A549 (cell line): ENCODE data around the gene PMS1. TPM values are rescaled to one million over a fixed set of nuclear protein-coding genes. Genes with fewer than 3 reads are reported as not detected.
A peak's percentile ranks its signal among the peaks of the same experiment; 100 is the strongest.

Experiments
- ATAC-seq, 2 experiments: fragments of 200-7000 bp in 1 of 2; fragments of >200 bp in 1 of 2; cut with Nextera tagmentation in 1 of 2; cut with Tn5 transposase in 1 of 2; 3 replicates each; pipeline versions ENCODE4 v1.8.0 to v1.9.1; 2018 to 2020; ENCODE audit warnings: mild to moderate bottlenecking in 1 of 2, moderate library complexity in 1 of 2
- CTCF ChIA-PET: fragments of 300-600 bp; sonication (Branson Sonifier 250); formaldehyde crosslinking; extraction: SDS; loops from one replicate; lab custom pipeline; 2021; ENCODE audit warnings: antibody characterized with exemption, inconsistent platforms; lab: Yijun Ruan, JAX
- POLR2A ChIA-PET: fragments of 350-600 bp; formaldehyde crosslinking; extraction: SDS; loops from one replicate; lab custom pipeline; 2021; ENCODE audit warnings: antibody characterized with exemption, inconsistent platforms; lab: Yijun Ruan, JAX
- DNase-seq, 2 experiments: peaks; one replicate each; pipeline versions ENCODE4 v3.0.0 to v3.0.0-alpha.2; 2011 to 2016; ENCODE audit warnings: low read depth in 1 of 2, low spot score in 1 of 2
- FAIRE-seq: peaks from 2 replicates; lab custom pipeline; 2011; peaks lifted over from hg19 to GRCh38; lab: Jason Lieb, UNC
- H3K27ac ChIP-seq, 2 experiments: fragments of >200 bp; sonication (Bioruptor Twin); formaldehyde crosslinking; 3 replicates each; pipeline ENCODE4 v1.5.1; 2016 to 2017
- H3K4me1 ChIP-seq: fragments of >200 bp; sonication (Bioruptor Twin); formaldehyde crosslinking; 3 replicates; pipeline ENCODE4 v1.6.1; 2016
- H3K4me2 ChIP-seq: fragments of >200 bp; sonication (Bioruptor Twin); formaldehyde crosslinking; 3 replicates; pipeline ENCODE4 v1.6.1; 2016
- H3K4me3 ChIP-seq: fragments of >200 bp; sonication (Bioruptor Twin); formaldehyde crosslinking; 3 replicates; pipeline ENCODE4 v1.5.1; 2016
- H3K9me3 ChIP-seq: fragments of >200 bp; sonication (Bioruptor Twin); formaldehyde crosslinking; 3 replicates; pipeline ENCODE4 v1.6.1; 2016
- CEBPB ChIP-seq, 2 experiments: fragments of >200 bp in 1 of 2; sonication (Bioruptor Twin) in 1 of 2; formaldehyde crosslinking in 1 of 2; IDR thresholded peaks; 2 replicates each; pipeline ENCODE4 v1.6.1; 2012 to 2016
- CHD4 ChIP-seq: fragments of 200-600 bp; sonication (generic); IDR thresholded peaks from 2 replicates; pipeline ENCODE4 v1.6.1; 2016; ENCODE audit warnings: antibody characterized with exemption, mild to moderate bottlenecking, borderline replicate concordance
- E2F6 ChIP-seq: IDR thresholded peaks from 2 replicates; pipeline ENCODE4 v1.6.1; 2012; ENCODE audit warnings: low read depth, borderline replicate concordance
- EHF ChIP-seq: fragments of 250-450 bp; sonication (Bioruptor Pico); IDR thresholded peaks from 2 replicates; pipeline ENCODE4 v1.5.0; 2020; ENCODE audit warnings: mild to moderate bottlenecking
- EHMT2 ChIP-seq: fragments of 200-600 bp; sonication (generic); IDR thresholded peaks from 2 replicates; pipeline ENCODE4 v1.6.1; 2016; ENCODE audit warnings: antibody characterized with exemption, low read depth, mild to moderate bottlenecking, moderate library complexity
- FOSL2 ChIP-seq, 2 experiments: fragments of 450-650 bp in 1 of 2; fragments of >200 bp in 1 of 2; sonication (Bioruptor Twin) in 1 of 2; formaldehyde crosslinking; IDR thresholded peaks; 2 replicates each; pipeline versions ENCODE4 v1.5.0 to v1.6.1; 2016 to 2020; ENCODE audit warnings: mild to moderate bottlenecking in 1 of 2, moderate library complexity in 1 of 2
- HDAC2 ChIP-seq: fragments of 200-600 bp; sonication (generic); IDR thresholded peaks from 2 replicates; pipeline ENCODE4 v1.6.1; 2016
- HOXA7 ChIP-seq: fragments of 250-450 bp; sonication (Bioruptor Pico); IDR thresholded peaks from 2 replicates; pipeline ENCODE4 v1.5.0; 2020; ENCODE audit warnings: mild to moderate bottlenecking, moderate library complexity
- HOXB5 ChIP-seq: fragments of 250-450 bp; sonication (Bioruptor Pico); IDR thresholded peaks from 2 replicates; pipeline ENCODE4 v1.5.0; 2020; ENCODE audit warnings: mild to moderate bottlenecking, moderate library complexity
- JUN ChIP-seq, 2 experiments: fragments of >200 bp; sonication (Bioruptor Twin); formaldehyde crosslinking; IDR thresholded peaks; 2 replicates in 1 of 2; 3 replicates in 1 of 2; pipeline ENCODE4 v1.6.1; 2016 to 2017
- JUNB ChIP-seq: fragments of >200 bp; sonication (Bioruptor Twin); formaldehyde crosslinking; IDR thresholded peaks from 2 replicates; pipeline ENCODE4 v1.6.1; 2016
- KDM1A ChIP-seq: fragments of 200-600 bp; sonication (generic); IDR thresholded peaks from 2 replicates; pipeline ENCODE4 v1.6.1; 2016; ENCODE audit warnings: low read depth, mild to moderate bottlenecking
- MAFK ChIP-seq: fragments of 450-650 bp; IDR thresholded peaks from 2 replicates; pipeline ENCODE4 v1.6.1; 2014; ENCODE audit not compliant: partially characterized antibody
- MAZ ChIP-seq: fragments of 150-350 bp; IDR thresholded peaks from 2 replicates; pipeline ENCODE4 v1.6.1; 2014; ENCODE audit warnings: antibody characterized with exemption, low read depth, low read length, borderline replicate concordance
- NR3C1 ChIP-seq: fragments of >200 bp; sonication (Bioruptor Twin); formaldehyde crosslinking; IDR thresholded peaks from 3 replicates; pipeline ENCODE4 v1.6.1; 2017
- PHF8 ChIP-seq: fragments of 200-600 bp; sonication (generic); IDR thresholded peaks from 2 replicates; pipeline ENCODE4 v1.6.1; 2016; ENCODE audit warnings: low read depth, mild to moderate bottlenecking, antibody characterized with exemption, moderate library complexity, borderline replicate concordance
- RARB ChIP-seq: fragments of 250-450 bp; sonication (Bioruptor Pico); IDR thresholded peaks from 2 replicates; pipeline ENCODE4 v1.8.0; 2021; ENCODE audit warnings: mild to moderate bottlenecking, moderate library complexity
- SMC3 ChIP-seq: fragments of >200 bp; sonication (Bioruptor Twin); formaldehyde crosslinking; IDR thresholded peaks from 3 replicates; pipeline ENCODE4 v1.6.1; 2018; ENCODE audit warnings: inconsistent platforms
- TFCP2L1 ChIP-seq: fragments of 250-450 bp; sonication (Bioruptor Pico); IDR thresholded peaks from 2 replicates; pipeline ENCODE4 v1.5.0; 2021; ENCODE audit warnings: mild to moderate bottlenecking
- USF2 ChIP-seq: fragments of 450-650 bp; IDR thresholded peaks from 2 replicates; pipeline ENCODE4 v1.6.1; 2014; ENCODE audit warnings: antibody characterized with exemption
- ZC3H11A ChIP-seq: fragments of 450-650 bp; IDR thresholded peaks from 2 replicates; pipeline ENCODE4 v1.6.1; 2014; ENCODE audit warnings: antibody characterized with exemption, mild to moderate bottlenecking
- ZFP36 ChIP-seq: fragments of 450-650 bp; IDR thresholded peaks from 2 replicates; pipeline ENCODE4 v1.6.1; 2014; ENCODE audit warnings: borderline replicate concordance; ENCODE audit not compliant: partially characterized antibody
- ZNF302 ChIP-seq: fragments of 250-450 bp; sonication (Bioruptor Pico); IDR thresholded peaks from 2 replicates; pipeline ENCODE4 v1.9.0; 2021; ENCODE audit warnings: inconsistent platforms, mild to moderate bottlenecking, moderate library complexity
- WGBS: methylation state at CpG from one replicate; pipeline ENCODE4 v1.1.6; 2017; ENCODE audit errors: missing lambda C conversion rate; 5-methylcytosine and 5-hydroxymethylcytosine counted together
- polyA plus RNA-seq, 4 experiments: library from polyadenylated mRNA; depleted of rRNA in 3 of 4; stranded (reverse); fragments of >200 nt; fragmentation: RNase III in 1 of 4; extraction: RNeasy Plus Mini Kit Qiagen cat#74134 plus additional on column Dnase treatment in 1 of 4; gene quantifications; 2 replicates in 3 of 4; 3 replicates in 1 of 4; pipeline ENCODE4 v1.2.3, GENCODE V29; 2011 to 2017

The PMS1 gene
- polyA plus RNA-seq, 2 of the 4 experiments (the other 2 are of a cell fraction), result 16.1 to 28.9 TPM

- H3K4me2 ChIP-seq, result no peak overlapping the region
- 97% methylated on average over 1 of the region's 1 CpG for WGBS
- ChIA-PET POLR2A (interaction anchor here (0.6 to 0.8 kb wide), 2 partner anchors 10 to 64 kb away, joined by 3 to 5 read pairs; partner anchors contain the start of gene OSGEPL1), CTCF (interaction anchor here (2.0 to 2.3 kb wide), 2 partner anchors 9 to 22 kb away, joined by 6 to 11 read pairs; partner anchors contain the start of gene OSGEPL1)
- H3K4me1 ChIP-seq, result no peaks in the 10 kb centered on the region
- no peak overlapping the region for H3K4me3 ChIP-seq
- H3K27ac ChIP-seq, result no peak overlapping the region
- ATAC-seq (no peak), FAIRE-seq (no peak)
- TF ChIP-seq JUN (IDR thresholded peaks at IDR 0.05) (no peak), FOSL2 (IDR thresholded peaks at IDR 0.05) (no peak), FOSL2 (CRISPR knock-in tag; IDR thresholded peaks at IDR 0.05) (no peak), USF2 (no peak), CHD4 (no peak), MAFK (no peak), NR3C1 (no peak), ZC3H11A (no peak), ZNF302 (no peak), PHF8 (no peak), RARB (CRISPR knock-in tag) (no peak), E2F6 (no peak), TFCP2L1 (no peak), EHF (no peak), ZFP36 (no peak)
- TF ChIP-seq, all 56 proteins: peak for 0
- H3K9me3 ChIP-seq, result no peaks in the 10 kb centered on the region
- no peak for DNase-seq
Measured at GRCh38 chr2:189772212-189772611, 12.0 kb upstream of the PMS1 start.

- no peak for DNase-seq
- Histone ChIP-seq H3K27ac (no peak overlapping the region), H3K9me3 (no peaks in the 10 kb centered on the region), H3K4me3 (peak overlapping the region; percentile 88; the same call in 2 of the 3 replicates), H3K4me2 (peak overlapping the region; percentile 59), H3K4me1 (peaks cover 12% of the 10 kb centered on the region; the same call in 2 of the 3 replicates)
- WGBS, result 50% methylated on average over 4 of the region's 4 CpGs
- ChIA-PET CTCF (no interaction called here), POLR2A (no interaction called here)
- no peak for ATAC-seq
- no peak for TF ChIP-seq ZNF302
- no peak for TF ChIP-seq JUN (IDR thresholded peaks at IDR 0.05)
- TF ChIP-seq HOXA7 (CRISPR knock-in tag), result no peak
- TF ChIP-seq CEBPB (IDR thresholded peaks at IDR 0.05), result peak in 1 of 2 experiments; percentile 22; a peak in 1 of 4 replicates
- no peak for TF ChIP-seq MAZ
- no peak for TF ChIP-seq JUNB
- no peak for TF ChIP-seq NR3C1
- TF ChIP-seq MAFK, result peak; percentile 70
- FAIRE-seq, result no peak
Measured at GRCh38 chr2:189782221-189782671, 2.0 kb upstream of the PMS1 start.

GRCh38 chr2:189783451-189783926, 761 bp upstream of the PMS1 start:
- no peaks in the 10 kb centered on the region for H3K9me3 ChIP-seq
- DNase-seq (no peak), ATAC-seq (peak; percentile 53 to 58), FAIRE-seq (no peak)
- H3K27ac ChIP-seq, result peak overlapping the region; percentile 89 to 96
- peak overlapping the region; percentile 59 for H3K4me2 ChIP-seq
- 1% methylated on average over 13 of the region's 17 CpGs for WGBS
- POLR2A ChIA-PET, result interaction anchor here (0.6 to 1.6 kb wide), 6 partner anchors 8 to 536 kb away, joined by 3 to 10 read pairs (median 4); partner anchors contain the start of genes HIBCH and OSGEPL1
- peak overlapping the region; percentile 88 for H3K4me3 ChIP-seq
- CTCF ChIA-PET, result interaction anchor here (0.6 to 1.3 kb wide), 3 partner anchors 15 to 317 kb away, joined by 3 to 6 read pairs (median 4); partner anchors contain the start of gene OSGEPL1
- no peak for TF ChIP-seq SMC3
- no peak for TF ChIP-seq CEBPB (IDR thresholded peaks at IDR 0.05)
- TF ChIP-seq HOXB5 (CRISPR knock-in tag), result no peak
- no peak for TF ChIP-seq EHMT2
- TF ChIP-seq HDAC2, result no peak
- no peak for TF ChIP-seq KDM1A
- H3K4me1 ChIP-seq, result peaks cover 12% of the 10 kb centered on the region; the same call in 2 of the 3 replicates
